GM12864 (cell line): ENCODE measurements around the gene NOL4L.

Experiments used
- DNase-seq: peaks from one replicate; pipeline ENCODE4 v3.0.0-alpha.2; 2011; ENCODE audit warnings: low read depth
- H3K4me3 ChIP-seq: 2 replicates; pipeline ENCODE4 v1.5.1; 2011; ENCODE audit warnings: mild to moderate bottlenecking, low read depth, low read length, control low read depth
- TF ChIP-seq, protein P1 (sequence below): IDR thresholded peaks from 2 replicates; pipeline ENCODE4 v1.5.1; 2011; ENCODE audit warnings: low read depth, mild to moderate bottlenecking, moderate library complexity, low read length, control low read depth, inconsistent platforms; ENCODE audit errors: missing control alignments

NOL4L gene

DNA sequence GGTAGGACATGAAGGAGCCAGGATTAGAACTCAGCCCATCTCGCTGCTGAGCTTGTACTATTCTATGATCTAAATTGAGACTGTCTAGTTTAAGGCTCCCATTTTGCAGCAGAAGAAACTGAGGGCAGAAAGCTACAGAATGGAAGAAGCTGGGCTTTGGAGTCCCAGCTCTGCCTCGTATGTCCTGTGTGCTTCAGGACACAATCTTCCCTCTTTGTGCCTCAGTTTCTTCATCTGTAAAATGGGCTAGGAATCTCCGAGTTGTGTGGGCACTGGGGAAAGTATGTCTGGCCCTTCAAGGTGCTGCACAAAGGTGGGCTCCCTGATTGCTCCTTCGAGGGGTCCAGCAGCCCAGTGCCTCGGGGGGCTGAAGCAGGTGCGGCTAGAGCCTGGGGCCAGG, 20.7 kb downstream of the NOL4L start:
- no peak for DNase-seq
- H3K4me3 ChIP-seq, result no peak overlapping the region
- TF ChIP-seq, protein P1, sequence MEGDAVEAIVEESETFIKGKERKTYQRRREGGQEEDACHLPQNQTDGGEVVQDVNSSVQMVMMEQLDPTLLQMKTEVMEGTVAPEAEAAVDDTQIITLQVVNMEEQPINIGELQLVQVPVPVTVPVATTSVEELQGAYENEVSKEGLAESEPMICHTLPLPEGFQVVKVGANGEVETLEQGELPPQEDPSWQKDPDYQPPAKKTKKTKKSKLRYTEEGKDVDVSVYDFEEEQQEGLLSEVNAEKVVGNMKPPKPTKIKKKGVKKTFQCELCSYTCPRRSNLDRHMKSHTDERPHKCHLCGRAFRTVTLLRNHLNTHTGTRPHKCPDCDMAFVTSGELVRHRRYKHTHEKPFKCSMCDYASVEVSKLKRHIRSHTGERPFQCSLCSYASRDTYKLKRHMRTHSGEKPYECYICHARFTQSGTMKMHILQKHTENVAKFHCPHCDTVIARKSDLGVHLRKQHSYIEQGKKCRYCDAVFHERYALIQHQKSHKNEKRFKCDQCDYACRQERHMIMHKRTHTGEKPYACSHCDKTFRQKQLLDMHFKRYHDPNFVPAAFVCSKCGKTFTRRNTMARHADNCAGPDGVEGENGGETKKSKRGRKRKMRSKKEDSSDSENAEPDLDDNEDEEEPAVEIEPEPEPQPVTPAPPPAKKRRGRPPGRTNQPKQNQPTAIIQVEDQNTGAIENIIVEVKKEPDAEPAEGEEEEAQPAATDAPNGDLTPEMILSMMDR, result no peak

DNA sequence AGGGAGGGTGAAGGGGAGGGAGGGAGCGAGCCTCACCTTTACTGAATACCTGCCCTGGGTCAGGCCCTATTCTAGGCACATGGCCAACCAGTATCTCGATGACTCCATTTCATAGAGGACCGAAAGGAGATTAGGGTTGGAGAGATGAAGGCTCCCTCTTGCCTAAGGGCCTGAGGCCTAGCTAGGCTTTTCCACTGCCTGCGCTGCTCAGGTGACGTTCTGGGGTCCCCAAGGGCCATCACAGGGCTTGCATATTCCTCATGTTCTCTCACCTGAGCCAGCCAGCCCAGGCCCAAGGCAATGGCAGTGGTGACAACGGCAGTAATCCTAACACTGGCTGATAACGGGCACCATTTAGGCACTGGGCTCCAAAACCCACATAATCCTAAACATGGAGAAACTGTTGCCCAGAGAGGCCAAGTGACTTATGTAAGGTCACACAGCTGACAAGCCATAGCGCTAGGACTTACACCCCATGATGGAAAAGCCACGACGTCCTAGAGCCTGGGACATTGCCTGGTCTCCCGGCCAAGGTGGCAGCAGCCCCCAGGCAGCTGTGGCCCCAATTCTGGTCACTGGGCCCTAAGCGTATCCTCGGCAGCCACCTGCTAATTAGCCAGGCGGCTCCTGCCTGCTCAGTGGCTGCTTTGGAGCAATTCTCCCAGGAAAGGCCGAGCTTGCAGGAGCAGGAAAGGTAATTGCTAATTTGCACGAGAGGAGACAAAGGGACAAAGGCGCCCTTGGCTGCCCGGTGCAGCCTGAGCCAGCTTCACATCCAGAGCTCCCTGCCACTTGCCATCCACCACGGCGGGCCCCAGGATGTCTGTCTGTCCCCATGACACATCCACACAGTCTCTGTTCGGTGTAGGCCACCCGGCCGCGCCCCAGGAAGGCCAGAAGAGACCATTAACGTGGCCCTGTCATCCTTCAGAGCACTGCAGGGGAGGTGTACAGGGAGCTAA, 21.5 kb downstream of the NOL4L start:
- TF ChIP-seq, protein P1, result no peak
- no peak overlapping the region for H3K4me3 ChIP-seq
- no peak for DNase-seq

DNA sequence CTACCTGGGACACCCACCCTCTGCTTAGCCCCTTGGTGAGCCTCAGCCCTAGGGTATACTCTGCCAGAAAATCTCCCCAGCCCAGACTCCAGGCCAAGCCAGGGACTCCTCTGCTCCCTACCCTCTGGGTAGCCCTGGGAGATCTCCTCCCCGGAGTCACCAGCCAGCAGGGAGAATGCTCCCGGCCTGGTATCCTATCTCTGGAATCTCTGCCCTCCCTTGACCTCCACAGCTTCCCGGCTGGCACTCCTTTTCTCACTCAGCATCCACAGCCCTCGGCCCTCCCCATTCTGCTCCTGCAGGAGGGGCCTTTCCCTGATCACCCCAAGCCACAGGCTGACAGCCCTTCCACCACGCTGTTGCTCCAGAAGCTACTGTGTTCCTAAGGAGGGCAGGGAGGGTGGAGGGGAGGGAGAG, 22.6 kb downstream of the NOL4L start:
- no peak overlapping the region for H3K4me3 ChIP-seq
- no peak for DNase-seq
- TF ChIP-seq, protein P1, result no peak

DNA sequence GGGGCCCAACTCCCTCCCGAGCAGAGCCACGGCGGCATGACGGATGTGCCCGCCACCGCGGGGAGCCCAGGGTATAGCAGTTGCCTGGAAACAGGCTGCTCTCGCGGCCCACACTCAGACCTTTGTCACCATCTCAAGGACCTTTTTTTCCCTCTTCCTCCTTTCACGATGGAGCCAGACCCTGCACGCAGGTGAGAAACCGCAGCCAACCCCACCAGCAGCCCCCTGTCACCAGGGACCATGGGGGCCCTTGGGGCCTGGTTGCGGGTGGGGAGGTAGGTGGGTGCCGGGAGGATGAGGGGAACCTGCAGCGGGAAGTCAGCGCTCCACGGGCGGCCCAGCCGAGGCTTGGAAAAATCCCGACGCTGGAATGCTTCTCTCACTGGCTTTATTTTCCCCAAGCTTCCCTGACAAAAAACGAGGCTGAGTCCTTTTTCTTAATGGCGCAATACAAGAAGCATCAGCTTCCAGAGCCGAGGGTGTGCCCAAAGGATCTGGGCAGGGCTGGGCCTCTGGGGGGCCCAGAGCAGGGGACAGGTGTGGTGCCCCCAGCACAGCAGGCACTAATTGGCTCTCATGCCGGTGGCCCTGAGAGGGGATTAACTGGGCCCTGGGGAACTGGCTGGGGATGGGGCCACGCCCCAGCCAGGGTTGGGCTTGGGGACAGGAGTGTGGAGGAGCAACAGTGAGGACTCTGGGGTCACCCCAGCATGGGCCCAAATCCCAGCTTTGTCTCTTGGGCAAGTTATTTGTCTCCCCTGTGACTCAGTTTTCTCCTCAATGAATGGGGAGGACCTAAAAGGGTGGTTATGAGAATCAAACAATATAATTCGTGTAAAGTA, 23.9 kb downstream of the NOL4L start:
- H3K4me3 ChIP-seq, result no peak overlapping the region
- DNase-seq, result no peak
- TF ChIP-seq, protein P1, result no peak

DNA sequence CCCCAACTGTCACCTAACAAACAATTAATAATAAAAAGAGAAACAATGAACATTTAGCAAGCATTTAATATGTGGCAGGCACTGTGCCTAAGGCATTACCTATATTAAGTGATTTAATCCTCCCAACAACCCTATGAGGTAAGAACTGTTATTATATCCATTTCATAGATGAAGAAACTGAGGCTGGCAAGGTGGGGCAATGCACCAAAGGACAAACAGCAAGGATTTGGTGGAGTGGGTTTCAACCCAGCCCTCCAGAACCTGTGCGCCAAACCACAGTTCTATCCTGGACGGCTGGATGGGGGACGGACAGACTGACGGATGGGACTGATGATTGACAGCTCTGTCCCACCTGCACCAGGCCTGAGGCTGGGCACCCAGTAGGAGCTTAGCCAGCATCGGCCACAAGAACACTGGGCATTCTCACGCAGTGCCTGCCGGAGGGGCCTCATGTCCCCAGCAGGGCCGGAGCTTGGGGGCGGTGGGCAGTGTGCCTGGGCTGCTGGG, 24.6 kb downstream of the NOL4L start:
- no peak overlapping the region for H3K4me3 ChIP-seq
- no peak for DNase-seq
- TF ChIP-seq, protein P1, result no peak

DNA sequence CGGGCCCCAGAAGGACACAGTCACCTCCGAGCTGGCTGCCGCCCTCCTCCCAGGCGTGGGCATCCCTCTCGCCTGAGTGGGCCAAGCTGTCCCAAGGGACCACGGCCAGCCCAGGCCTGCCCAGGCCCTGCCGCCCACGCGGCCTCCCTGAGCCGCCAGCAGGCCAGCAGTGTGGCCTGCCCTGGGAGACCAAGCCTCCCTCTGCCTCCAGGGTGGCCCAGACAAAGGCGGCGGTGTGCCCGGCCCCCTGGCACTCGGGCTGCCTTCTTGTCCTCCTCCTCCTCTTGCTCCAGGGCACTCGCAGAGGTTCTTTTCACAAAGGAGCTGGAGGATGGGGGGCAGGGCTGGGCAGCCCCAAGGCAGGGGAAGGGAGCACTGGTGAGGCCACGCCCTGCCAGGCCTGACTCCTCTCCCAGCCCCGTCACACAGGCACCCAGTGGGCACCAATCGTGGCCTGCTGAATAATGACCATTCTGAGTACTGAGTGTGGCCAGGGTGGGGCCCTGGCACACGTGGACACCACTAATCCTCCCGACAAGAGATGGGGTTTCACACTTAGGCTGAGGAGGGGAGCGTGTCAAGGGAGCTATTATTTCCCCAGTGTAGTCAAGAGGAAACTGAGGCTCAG, 25.3 kb downstream of the NOL4L start:
- TF ChIP-seq, protein P1, result no peak
- no peak overlapping the region for H3K4me3 ChIP-seq
- no peak for DNase-seq
